Measurements from ENCODE around the gene UBQLN4.
A peak's percentile ranks its signal among the peaks of the same experiment; 100 is the strongest.

The UBQLN4 gene

DNA sequence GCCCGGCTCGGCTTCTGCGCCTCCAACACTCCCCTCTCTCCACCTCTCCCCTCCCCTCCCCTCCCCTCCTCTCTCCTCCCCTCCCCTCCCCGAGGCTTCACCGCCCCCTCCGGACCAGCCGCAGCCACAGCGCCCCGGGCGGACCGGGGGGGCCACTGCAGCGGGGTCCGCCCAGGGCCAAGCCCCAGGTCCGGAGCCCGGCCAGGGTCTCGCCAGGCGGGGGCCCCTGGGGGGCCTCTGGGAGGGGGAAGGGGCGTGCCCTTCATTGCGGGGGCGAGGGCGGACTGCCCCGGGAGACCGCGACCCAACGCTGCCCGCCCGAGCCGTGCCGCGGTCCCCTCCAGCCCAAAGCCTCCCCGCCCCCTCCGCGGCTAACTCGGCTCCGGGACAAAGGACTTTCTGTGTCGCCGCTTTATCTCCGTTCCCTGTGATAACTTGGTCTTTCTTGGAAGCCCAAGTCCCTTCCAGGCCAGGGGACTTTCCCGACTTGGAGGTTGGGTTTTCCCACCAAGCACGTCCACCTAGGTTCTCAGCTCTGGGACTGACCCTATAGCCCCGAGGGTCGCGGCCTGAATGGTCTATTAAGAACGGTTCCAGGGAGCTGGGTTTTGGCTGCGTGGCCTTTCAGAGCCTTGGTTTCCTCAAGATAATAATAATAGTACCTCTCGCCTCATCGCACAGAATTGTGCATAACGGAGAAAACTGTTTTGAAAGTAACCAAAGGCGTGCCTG lies at the start of gene UBQLN4:
TSS of gene UBQLN4 (minus strand) at position 31 of the 732 bp plus-strand sequence. CDS start 97 bp downstream, outside the sequence.
- DNase-seq (ENCODE audit: low spot score) = peak; percentile 93

DNA sequence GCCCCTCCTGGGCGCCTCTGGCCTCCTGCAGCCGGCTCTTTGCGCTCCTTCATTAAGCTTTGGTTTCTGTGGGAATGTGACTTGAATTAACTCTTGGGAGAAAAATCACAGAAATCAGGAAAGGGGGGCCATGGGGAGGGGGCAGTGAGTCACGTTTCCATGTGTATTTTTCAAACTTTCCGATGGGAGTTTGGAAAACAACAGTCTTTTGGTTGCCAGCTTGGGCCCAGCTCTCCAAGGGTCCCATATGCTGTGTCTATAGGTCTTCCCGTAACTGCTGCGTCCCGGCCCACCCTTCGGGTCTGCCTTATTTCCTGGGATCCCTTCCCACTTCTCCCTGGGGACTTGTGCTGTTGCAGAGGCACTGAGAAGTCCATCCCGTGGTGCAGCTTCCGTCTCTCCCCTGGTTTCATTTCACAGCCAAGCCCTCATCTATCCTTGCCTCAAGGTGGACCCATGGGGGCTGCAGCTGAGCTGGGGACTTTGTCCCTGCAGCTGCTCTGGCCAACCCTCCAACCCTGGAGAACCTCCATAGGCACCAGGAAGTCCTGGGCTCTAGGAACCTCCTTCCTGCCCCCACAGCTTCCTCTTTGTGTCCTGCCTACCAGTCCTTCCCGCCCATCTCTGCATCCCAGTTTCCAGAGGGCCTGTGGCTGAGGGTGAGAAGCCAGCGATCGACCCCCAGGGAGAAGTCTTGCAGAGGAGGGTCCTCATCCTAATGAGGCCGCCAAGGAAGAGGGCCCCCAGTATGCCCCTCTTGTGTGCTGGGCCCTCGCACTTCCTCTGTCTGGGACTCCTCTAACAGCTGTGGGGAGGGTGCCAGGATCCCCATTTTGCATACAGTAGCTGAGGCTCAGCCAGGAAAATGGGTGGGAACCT lies 49.3 kb upstream of the UBQLN4 start:
- DNase-seq (ENCODE audit: low spot score) = peak; percentile 45

DNA sequence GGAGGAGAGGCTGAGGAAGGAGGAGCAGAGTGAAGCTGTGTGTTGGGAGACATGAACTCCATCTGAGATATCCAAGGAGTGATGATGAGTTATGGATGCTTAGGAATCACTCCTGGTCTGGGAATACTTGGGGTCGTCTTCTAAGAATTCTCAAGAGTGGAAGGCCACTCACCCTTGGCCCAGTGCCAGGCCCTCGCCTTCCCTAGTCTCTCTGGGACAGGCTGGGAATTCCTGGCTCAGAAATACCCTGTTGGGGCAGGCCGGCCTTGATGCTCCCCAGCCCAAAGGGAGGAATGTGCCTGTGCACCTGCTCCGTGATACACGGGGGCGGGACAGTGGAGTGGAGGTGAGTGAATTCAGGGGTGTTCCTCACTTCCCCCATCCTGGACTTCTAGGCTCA lies 48.3 kb upstream of the UBQLN4 start:
- no peak for DNase-seq (ENCODE audit: low spot score)

DNA sequence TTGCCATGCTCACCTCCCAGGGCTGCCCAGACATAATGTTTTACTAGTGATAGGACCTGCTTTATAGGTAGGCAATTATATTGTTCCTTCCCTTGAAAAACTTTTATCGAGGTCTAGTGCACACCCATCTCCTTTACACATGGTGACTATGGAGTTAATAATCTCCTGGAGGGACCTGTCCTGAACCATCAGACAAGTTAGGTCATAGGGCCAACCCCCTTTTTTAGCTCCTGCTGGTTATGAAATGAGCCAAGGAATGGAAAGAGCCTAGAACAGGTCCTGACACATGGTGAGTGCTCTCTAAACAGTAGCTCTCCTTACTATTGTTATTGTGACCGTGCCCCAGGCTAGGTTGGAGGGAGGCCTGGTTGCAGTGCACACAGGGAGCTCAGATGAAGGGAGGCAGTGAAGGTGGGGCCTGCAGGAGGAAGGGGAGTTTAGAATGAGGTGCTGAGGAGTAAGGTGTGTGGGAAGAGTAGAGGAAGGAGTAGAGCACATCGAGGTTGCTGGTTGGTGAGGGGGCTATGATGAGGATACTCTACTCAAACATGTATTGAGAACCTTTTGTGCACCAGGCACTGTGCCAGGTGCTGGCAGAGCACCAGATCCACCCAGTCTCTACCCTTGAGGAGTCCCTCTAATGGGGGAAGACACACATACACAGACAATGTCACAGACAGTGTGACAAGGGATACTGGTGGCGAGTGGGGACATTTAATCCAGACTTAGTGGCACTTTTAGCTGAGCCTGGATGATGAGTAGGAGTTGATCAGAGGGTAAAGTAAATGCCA lies 46.8 kb upstream of the UBQLN4 start:
- no peak for DNase-seq (ENCODE audit: low spot score)

DNA sequence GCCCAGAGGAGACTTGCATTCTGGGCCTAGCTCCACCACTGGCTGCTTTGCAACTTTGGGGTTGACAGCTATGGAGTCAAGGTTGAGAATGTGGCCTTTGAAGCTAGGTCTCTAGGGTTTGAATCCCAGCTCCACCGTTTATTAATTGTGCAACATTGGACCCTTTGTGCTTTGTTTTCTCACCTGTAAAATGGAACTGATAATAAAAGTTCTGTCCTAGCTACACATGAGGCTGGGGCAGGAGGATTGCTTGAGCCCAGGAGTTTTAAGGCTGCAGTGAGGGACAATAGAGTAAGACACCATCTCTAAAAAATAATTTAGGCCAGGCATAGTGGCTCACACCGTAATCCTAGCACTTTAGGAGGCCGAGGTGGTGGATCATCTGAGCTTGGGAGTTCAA lies 45.7 kb upstream of the UBQLN4 start:
- DNase-seq (ENCODE audit: low spot score) = no peak

DNA sequence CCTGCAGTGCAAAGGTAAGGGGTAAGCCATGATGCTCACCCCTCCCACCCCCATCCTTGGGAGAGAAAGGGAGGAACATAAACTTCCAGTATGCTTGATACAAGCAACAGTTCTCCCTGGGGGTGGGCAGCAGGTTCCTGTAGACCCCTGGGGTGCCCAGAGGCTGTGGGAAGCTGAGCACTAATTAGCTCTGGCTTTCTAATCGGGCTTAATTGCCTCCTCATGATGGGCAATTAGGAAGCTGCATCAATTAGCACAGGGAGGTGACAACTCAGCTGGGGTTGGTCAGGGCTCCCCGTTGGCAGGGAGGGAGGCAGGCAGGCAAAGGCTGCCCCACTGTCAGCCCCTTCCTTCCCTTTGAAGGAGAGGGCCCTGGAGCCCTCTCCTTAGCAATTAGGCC lies 45.2 kb upstream of the UBQLN4 start:
- no peak for DNase-seq (ENCODE audit: low spot score)

DNA sequence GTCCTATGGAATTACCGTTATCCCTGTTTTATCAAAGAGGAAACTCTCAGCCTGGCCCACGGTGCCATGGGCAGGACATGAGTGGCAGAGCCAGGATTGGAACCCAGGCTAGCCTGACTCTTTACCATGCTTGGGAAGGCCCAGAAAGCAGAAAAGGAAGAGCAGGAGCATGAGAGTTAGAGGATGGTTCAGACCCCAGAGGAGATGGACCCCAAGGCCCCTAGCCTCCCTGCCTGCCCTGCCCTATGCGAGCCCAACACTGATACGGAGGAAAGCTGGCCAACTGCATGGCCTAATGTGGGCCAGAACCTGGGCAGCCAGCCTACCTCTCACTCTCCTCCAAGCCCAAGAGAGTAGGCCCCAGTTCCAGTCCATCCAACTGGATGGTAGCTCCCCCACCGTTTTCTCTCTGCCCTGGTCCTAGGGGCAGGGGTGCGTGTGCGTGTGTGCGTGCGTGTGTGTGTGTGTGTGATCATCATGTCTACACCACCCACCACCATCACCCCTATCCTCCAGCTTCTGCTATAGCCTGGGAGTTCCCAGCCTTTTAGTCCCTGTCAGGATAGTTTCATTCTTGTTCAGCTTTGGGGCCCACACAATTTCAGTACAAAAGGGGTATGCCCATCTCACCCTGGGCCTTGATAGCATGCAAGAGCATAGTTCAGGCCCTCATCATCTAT lies 44.0 kb upstream of the UBQLN4 start:
- no peak for DNase-seq (ENCODE audit: low spot score)

DNA sequence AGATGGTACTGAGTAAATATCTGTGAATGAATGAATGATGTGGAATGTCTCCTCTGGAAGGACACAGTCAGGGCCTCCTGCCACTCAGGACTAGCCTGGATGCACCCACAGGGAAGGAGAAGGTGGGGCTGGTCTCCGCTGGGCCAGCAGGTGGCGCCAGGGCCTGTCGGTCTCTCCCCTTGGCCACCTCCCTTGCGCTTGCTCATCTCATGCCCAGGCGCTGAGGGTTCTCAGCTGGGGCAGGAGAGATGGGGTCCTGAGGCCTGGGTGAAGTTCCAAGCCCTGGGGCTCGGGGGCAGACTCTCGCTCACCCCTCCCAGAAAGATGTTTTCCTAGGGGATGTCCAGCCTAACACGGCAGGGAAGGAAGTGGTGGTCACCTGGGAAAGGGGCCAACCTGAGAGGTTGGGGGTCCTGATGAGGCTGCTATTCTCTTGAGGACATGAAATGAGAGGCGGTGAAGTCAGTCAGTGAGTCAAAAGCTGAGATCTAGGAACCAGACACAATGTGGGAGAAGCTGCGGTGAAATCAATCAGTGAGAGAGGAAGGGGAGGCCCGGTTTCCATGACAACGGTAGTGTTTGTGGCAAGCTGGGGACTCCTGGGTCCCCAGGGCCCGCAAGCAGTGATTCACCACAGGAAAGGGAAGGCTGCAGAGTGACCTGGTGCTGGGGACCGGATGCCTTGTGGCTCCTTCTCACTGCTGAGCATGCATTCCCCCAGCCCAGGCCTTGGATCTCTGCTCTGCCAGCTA lies 43.2 kb upstream of the UBQLN4 start:
- DNase-seq (ENCODE audit: low spot score) = peak; percentile 87

DNA sequence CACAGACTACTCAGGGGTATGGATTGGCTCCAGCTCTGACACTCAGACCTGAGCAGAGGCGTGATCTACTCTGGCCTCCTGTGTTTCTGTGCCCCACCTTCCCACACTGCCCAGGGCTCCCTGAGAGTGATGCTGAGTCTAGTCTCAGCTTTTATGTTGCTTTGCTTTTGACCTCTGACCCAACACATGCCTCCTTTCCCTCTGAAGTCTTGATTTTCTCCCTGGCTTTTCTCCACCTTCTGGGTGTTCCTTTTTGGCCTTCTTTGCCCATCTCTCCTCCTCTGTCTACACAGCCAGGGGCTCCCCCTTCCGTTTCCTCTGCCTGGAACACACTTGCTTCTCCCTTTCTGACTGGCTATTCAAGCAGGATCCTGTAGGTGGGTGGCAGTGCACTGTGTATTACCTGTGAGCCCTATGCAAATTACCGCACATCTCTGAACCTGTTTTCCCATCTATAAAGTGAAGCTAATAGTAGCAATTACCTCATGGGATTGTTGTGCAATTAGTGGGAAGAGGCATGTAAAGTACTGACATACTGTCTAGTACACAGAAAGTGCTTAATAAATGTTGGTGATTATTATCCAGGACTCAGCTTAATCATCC lies 42.4 kb upstream of the UBQLN4 start:
- DNase-seq (ENCODE audit: low spot score) = no peak

DNA sequence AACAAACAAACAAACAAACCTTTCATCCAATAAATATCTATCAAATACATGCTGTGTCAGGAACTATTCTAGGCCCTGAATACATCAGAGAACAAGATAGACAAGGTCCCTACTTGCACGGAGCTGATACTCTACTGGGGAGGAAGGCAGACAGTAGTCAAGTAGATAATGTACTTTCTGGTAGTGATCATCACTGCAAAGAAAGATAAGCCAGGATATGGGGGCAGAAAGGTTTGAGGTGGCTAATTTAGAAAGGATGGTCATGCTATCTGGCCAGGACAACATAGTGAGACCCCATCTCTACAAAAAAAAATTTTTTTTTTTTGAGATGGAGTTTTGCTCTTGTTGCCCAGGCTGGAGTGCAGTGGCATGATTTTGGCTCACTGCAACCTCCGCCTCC lies 38.0 kb upstream of the UBQLN4 start:
- DNase-seq (ENCODE audit: low spot score) = no peak

DNA sequence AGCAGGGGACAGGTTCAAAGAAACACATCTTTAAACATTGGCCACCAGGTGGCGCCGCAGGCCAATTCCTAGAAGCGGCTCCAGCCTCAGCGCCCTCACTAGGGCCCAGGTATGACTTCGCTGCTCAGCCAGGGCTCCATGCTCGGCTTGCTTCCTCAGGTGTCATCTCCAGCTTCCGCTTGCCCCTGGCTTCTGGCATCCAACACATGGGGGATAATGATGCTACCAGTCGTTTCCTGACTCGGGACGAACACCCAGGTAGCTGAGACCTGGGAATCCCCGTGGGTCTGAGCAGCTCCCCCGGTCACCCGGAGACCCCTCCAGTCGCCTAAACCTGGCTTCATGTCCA lies 37.2 kb upstream of the UBQLN4 start:
- DNase-seq (ENCODE audit: low spot score) = peak; percentile 88

DNA sequence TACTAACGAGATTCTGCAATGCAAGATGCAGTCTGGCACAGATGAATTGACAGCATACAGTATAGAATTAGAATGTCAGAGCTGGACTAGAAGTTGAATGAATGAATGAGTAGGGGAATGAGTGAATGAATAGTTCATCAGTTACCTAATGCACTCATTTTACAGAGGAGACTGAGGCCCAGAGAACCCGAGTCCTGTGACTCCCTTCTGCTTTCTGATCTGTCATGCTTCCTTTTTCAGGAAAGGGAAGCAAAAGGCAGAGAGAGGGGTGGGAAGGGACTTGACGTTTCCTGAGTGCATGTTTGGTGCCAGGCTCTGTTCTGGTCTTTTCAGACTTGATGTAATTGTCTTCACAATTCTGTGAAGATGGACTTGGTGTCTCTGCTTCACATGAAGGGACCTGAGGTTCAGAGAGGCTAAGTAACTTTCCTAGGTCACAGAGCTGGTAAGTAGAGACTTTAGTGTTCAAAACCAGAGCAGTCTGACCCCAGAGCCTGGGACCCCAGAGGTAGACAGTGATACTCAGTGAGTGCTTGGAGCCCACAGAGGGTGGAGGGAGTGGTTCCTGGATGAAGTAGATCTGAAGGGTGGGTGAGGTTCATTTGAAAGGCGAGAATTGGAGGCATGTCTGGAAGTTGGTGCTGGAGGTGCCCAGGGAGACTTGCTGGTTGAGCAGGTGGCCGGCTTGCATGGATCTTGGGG lies 36.7 kb upstream of the UBQLN4 start:
- DNase-seq (ENCODE audit: low spot score) = no peak

DNA sequence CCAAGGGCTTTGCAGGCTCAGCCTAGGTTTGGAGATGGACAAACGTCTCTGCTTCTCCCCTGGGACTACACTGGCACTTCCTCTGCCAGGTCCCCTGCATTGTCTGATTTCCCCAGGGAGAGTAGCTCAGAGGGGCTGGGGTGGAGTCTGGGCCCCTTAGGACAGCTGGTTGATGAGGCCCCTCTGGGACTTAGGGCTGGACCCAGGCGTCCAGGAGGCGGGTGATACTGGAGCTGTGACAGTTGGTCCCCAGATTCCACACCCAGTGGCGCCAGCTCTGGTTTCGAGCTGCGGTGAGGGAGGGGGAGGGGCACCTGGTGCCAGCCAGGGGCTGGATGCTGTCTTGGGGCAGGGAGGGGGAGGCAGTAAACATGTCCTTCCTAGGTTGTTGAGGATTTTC lies 36.1 kb upstream of the UBQLN4 start:
- no peak for DNase-seq (ENCODE audit: low spot score)

DNA sequence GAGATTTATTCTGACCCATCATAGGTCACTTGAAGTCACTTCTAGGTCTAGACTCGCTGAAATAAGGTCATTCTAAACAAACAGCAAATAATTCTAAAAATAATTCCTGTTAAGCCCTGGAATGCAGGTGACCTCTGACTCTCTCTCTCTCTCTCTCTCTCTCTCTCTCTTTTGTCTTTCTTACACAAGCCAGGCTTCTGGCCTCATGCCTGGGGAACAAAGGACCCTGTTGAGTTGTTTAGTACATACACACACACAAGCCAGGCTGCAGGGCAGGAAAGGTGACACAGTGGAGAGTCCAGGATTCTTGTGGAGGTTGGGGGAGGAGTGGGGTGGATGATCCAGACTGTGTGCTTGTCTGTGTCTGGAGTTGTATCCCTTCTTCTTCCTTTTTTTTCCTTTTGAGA lies 32.7 kb upstream of the UBQLN4 start:
- DNase-seq (ENCODE audit: low spot score) = no peak

DNA sequence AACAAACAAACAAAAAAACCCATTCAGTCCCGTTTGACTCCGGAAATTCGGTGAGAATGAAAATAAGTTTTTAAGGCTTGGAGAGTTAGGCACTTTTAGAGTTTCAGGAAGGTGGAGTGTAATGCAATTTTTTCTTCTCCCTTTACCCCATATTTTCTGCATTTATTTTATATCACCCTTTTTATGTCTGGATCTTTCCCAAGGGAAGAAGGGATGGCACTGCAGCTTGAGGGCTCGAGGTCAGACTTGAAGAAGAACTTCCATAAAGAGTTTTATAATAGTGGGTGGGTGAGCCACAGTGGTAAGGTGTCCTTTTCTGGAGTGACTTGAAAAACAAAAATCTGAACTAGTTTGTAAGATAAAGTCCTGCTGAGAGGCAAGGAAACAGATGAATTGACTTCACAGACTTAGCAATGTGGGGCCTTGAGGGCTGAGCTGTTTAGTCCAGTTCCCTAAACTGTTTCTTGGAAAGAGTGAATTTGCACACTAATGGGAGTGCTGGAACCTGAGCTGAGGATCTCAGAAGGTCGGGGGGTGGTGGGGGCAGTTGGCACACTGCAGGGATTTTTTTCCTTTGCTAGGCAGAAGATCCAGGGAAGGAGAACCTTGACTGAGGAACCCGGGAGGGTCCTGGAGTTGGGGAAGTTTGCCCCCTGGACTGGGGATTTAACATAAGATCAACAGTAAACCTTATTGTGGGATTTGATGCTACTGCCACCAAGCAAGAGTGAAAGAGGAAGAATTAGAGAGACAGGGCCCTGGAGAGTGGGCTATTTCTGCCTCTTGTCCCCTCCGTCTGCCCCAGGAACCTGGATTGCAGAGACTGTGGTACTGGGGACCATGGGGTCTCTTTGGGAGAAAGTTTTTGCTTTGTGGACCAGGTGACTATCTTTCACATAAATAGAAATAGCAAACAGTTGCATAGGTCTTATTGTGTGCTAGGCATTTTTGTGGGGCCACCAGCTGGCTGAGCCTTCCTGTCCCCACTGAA lies 30.5 kb upstream of the UBQLN4 start:
- no peak for DNase-seq (ENCODE audit: low spot score)

DNA sequence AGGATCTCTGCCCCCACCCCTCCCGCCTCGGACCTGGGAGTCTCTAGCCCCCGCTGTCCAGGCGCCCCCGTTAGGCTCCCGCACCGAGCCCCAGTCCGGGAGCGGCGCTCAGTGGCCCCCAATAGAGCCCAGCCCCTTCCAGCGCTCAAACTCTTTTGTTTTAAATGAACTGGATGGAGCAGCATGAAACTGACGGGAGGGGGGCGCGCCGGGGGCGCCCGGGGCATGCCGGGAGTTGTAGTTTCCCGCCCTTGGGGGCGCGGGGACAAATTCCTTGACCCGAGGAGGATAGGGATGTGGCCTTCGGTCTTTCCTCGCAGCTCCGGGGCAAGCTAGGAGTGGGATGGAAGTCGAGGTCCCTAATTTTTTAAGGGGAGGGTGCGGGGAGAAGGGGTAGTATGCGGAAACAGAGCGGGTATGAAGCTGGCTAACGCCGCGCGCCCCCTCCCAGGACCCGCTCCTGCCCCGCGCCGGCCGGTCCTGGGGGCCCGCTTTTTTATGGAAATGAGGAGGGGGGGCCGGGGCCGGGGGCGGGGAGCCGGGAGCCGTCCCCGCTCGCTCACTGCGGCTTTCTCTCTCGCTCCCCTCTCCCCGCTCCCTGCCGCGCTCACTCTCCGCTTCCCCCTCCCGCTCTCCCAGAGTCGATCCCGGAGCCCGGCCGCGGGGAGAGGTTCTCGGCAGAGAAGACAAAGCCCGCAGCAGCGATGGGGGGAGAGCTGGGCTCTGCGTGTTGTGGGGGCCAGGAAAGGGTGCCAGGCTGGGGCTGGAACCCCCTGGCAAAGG lies 28.9 kb upstream of the UBQLN4 start, which contains the start of gene MEX3A:
TSS of gene MEX3A (minus strand) at position 157 of the 783 bp plus-strand sequence. CDS start 467 bp downstream, outside the sequence.
- peak; percentile 98 for DNase-seq (ENCODE audit: low spot score)

DNA sequence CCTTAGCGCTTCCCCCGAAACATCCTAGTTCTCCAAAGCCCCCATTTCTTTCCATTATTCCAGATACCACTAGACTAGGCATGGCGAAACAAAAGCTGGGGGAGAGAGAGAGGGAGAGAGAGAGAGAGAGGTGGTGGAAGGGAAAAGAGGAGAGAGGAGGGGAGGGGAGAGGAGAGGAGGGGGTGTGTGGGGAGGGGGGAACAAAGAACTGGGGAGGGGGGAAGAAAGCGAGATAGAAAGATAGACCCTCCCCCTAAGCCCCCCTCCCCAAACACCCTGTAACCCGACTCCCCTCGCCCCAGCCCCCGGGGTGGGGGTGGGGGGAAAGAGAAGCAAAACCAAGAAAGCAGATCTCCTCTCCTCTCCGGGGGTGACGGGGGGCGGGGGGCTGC lies 28.3 kb upstream of the UBQLN4 start:
- no peak for DNase-seq (ENCODE audit: low spot score)

All from ecto neural progenitor cell (in vitro differentiated cells).